ENCODE data around the gene PRKCH. TPM values are rescaled to one million over a fixed set of nuclear protein-coding genes. Genes with fewer than 3 reads are reported as not detected.

Gene PRKCH
- total RNA-seq, 4 donors from 2014 or later, result 34.5 to 51.3 (median 45.0) TPM

- TF ChIP-seq POLR2A (IDR thresholded peaks at IDR 0.05) (peak in 1 of 4 donors; percentile 18), CTCF (IDR thresholded peaks at IDR 0.05) (no peak)
- H3K36me3 ChIP-seq, result no peaks in the 10 kb centered on the region
- DNase-seq, result peak; percentile 22
- H3K4me1 ChIP-seq, result peaks cover 48 to 92% (median 69%) of the 10 kb centered on the region in 3 donors
- no peak overlapping the region for H3K4me3 ChIP-seq
- no peaks in the 10 kb centered on the region for H3K9me3 ChIP-seq
- peak overlapping the region; percentile 87 to 92 (median 88) for H3K27ac ChIP-seq
- 25 to 49% methylated on average over 4 to 8 of the region's 8 CpGs for WGBS, 2 donors
- no peaks in the 10 kb centered on the region for H3K27me3 ChIP-seq
- intact Hi-C loops (cut with DNase I), result no loop called here
Measured at GRCh38 chr14:61561657-61562276, 240.4 kb downstream of the PRKCH start.

- TF ChIP-seq POLR2A (IDR thresholded peaks at IDR 0.05) (no peak), CTCF (IDR thresholded peaks at IDR 0.05) (no peak)
- DNase-seq, result no peak
- WGBS, 2 donors, result 42 to 70% methylated on average over 3 to 5 of the region's 7 CpGs
- no peaks in the 10 kb centered on the region for H3K9me3 ChIP-seq
- no peaks in the 10 kb centered on the region for H3K36me3 ChIP-seq
- peak overlapping the region; percentile 87 to 92 (median 88) for H3K27ac ChIP-seq
- H3K4me1 ChIP-seq, result peaks cover 49 to 92% (median 64%) of the 10 kb centered on the region in 3 donors
- H3K4me3 ChIP-seq, result no peak overlapping the region
- intact Hi-C loops (cut with DNase I), result no loop called here
- H3K27me3 ChIP-seq, result no peaks in the 10 kb centered on the region
Measured at GRCh38 chr14:61562321-61563161, 241.2 kb downstream of the PRKCH start.

GRCh38 chr14:61563162-61563511 lies 241.8 kb downstream of the PRKCH start:
- Histone ChIP-seq H3K9me3 (no peaks in the 10 kb centered on the region), H3K27ac (peak overlapping the region; percentile 87 to 92 (median 88)), H3K4me3 (no peak overlapping the region), H3K27me3 (no peaks in the 10 kb centered on the region), H3K36me3 (no peaks in the 10 kb centered on the region), H3K4me1 (peaks cover 54 to 92% (median 69%) of the 10 kb centered on the region in 3 donors)
- no peak for DNase-seq
- no peak for TF ChIP-seq POLR2A (IDR thresholded peaks at IDR 0.05)
- no peak for TF ChIP-seq CTCF (IDR thresholded peaks at IDR 0.05)
- intact Hi-C loops (cut with DNase I), result no loop called here
- 58 to 68% methylated on average over 3 to 7 of the region's 7 CpGs for WGBS, 2 donors

- Histone ChIP-seq H3K4me1 (peaks cover 63 to 96% (median 76%) of the 10 kb centered on the region in 3 donors), H3K4me3 (no peak overlapping the region), H3K27me3 (no peaks in the 10 kb centered on the region), H3K36me3 (no peaks in the 10 kb centered on the region), H3K27ac (peak overlapping the region; percentile 87 to 92 (median 88)), H3K9me3 (no peaks in the 10 kb centered on the region)
- intact Hi-C loops (cut with DNase I), result no loop called here
- WGBS, 2 donors, result 48 to 57% methylated on average over 5 of the region's 6 CpGs
- TF ChIP-seq CTCF (IDR thresholded peaks at IDR 0.05) (no peak), POLR2A (IDR thresholded peaks at IDR 0.05) (no peak)
- no peak for DNase-seq
Measured at GRCh38 chr14:61563880-61564617, 242.7 kb downstream of the PRKCH start.

All from esophagus squamous epithelium (tissue), 5 donors.